WTC11 (cell line): ENCODE measurements around the gene KAZN. TPM values are rescaled to one million over a fixed set of nuclear protein-coding genes. Genes with fewer than 3 reads are reported as not detected.

Experiments used
- ATAC-seq: fragments of 200-7000 bp; cut with Tn5 transposase; 2 replicates; pipeline ENCODE4 v1.10.0; 2021; ENCODE audit warnings: mild to moderate bottlenecking, moderate library complexity
- CTCF ChIA-PET: fragments of 300-600 bp; sonication (Branson Sonifier 250); formaldehyde crosslinking; loops from one replicate; lab custom pipeline; 2021; ENCODE audit warnings: antibody characterized with exemption; lab: Charles Lee
- POLR2A ChIA-PET: fragments of 350-600 bp; sonication (Branson Sonifier 250); formaldehyde crosslinking; loops from one replicate; lab custom pipeline; 2021; ENCODE audit warnings: antibody characterized with exemption; lab: Charles Lee
- DNase-seq: peaks from one replicate; pipeline ENCODE4 v3.0.0; 2021; ENCODE audit warnings: low spot score
- H3K27ac Mint-ChIP-seq: 2 replicates; pipeline ENCODE4 v1.8.0; 2021; ENCODE audit warnings: mixed read lengths
- H3K27me3 Mint-ChIP-seq: 2 replicates; pipeline ENCODE4 v1.8.0; 2021; ENCODE audit warnings: low read depth, mild to moderate bottlenecking, moderate library complexity, mixed read lengths
- H3K36me3 Mint-ChIP-seq: 2 replicates; pipeline ENCODE4 v1.8.0; 2021; ENCODE audit warnings: mixed read lengths
- H3K4me1 Mint-ChIP-seq: 2 replicates; pipeline ENCODE4 v1.8.0; 2022; ENCODE audit warnings: mixed read lengths
- H3K4me3 Mint-ChIP-seq: 2 replicates; pipeline ENCODE4 v1.8.0; 2021; ENCODE audit warnings: mild to moderate bottlenecking, moderate library complexity, mixed read lengths
- H3K9me3 Mint-ChIP-seq: 2 replicates; pipeline ENCODE4 v1.8.0; 2021; ENCODE audit warnings: mixed read lengths
- AR ChIP-seq: fragments of 250-450 bp; sonication (Bioruptor Pico); IDR thresholded peaks from 2 replicates; pipeline ENCODE4 v1.9.0; 2021; ENCODE audit warnings: mild to moderate bottlenecking
- CTCF ChIP-seq: fragments of 200-600 bp; IDR thresholded peaks from 2 replicates; pipeline ENCODE4 v1.8.0; 2022; ENCODE audit warnings: antibody characterized with exemption
- ELF4 ChIP-seq: sonication (generic); formaldehyde crosslinking; IDR thresholded peaks from 2 replicates; pipeline ENCODE4 v1.8.1; 2022; ENCODE audit warnings: low read depth, mild to moderate bottlenecking, moderate library complexity, missing genetic modification reagents
- ETV6 ChIP-seq: sonication (generic); formaldehyde crosslinking; IDR thresholded peaks from 2 replicates; pipeline ENCODE4 v1.8.1; 2022; ENCODE audit warnings: mild to moderate bottlenecking, missing genetic modification reagents
- FOXK1 ChIP-seq: sonication (generic); formaldehyde crosslinking; IDR thresholded peaks from 2 replicates; pipeline ENCODE4 v1.8.0; 2022; ENCODE audit warnings: mild to moderate bottlenecking, moderate library complexity, missing genetic modification reagents
- FOXP1 ChIP-seq: sonication (generic); formaldehyde crosslinking; IDR thresholded peaks from 2 replicates; pipeline ENCODE4 v1.8.0; 2022; ENCODE audit warnings: missing genetic modification reagents, mild to moderate bottlenecking, moderate library complexity, borderline replicate concordance
- GABPB1 ChIP-seq: sonication (generic); formaldehyde crosslinking; IDR thresholded peaks from 2 replicates; pipeline ENCODE4 v1.8.1; 2023; ENCODE audit warnings: mild to moderate bottlenecking, missing genetic modification reagents
- GTF2I ChIP-seq: fragments of 250-450 bp; sonication (Bioruptor Pico); conservative IDR thresholded peaks from 2 replicates; pipeline ENCODE4 v1.4.0; 2021; ENCODE audit warnings: mild to moderate bottlenecking
- JAZF1 ChIP-seq: fragments of 250-450 bp; sonication (Bioruptor Pico); IDR thresholded peaks from 2 replicates; pipeline ENCODE4 v1.9.0; 2021; ENCODE audit warnings: moderate library complexity, mild to moderate bottlenecking, inconsistent platforms
- JUN ChIP-seq: sonication (generic); formaldehyde crosslinking; IDR thresholded peaks from 2 replicates; pipeline ENCODE4 v1.8.0; 2023; ENCODE audit warnings: mild to moderate bottlenecking, missing genetic modification reagents
- MLX ChIP-seq: sonication (generic); formaldehyde crosslinking; IDR thresholded peaks from 2 replicates; pipeline ENCODE4 v1.8.1; 2023; ENCODE audit warnings: mild to moderate bottlenecking, missing genetic modification reagents, moderate library complexity
- MXD4 ChIP-seq: fragments of 250-450 bp; sonication (Bioruptor Pico); IDR thresholded peaks from 2 replicates; pipeline ENCODE4 v1.8.0; 2021; ENCODE audit warnings: mild to moderate bottlenecking, moderate library complexity, borderline replicate concordance
- MYBL2 ChIP-seq: sonication (generic); formaldehyde crosslinking; IDR thresholded peaks from 2 replicates; pipeline ENCODE4 v1.8.1; 2023; ENCODE audit warnings: mild to moderate bottlenecking, moderate library complexity, missing genetic modification reagents
- TEAD1 ChIP-seq: sonication (generic); formaldehyde crosslinking; IDR thresholded peaks from 2 replicates; pipeline ENCODE4 v1.8.0; 2022; ENCODE audit warnings: mild to moderate bottlenecking, missing genetic modification reagents
- TP53 ChIP-seq: sonication (generic); formaldehyde crosslinking; IDR thresholded peaks from 2 replicates; pipeline ENCODE4 v1.8.1; 2023; ENCODE audit warnings: mild to moderate bottlenecking, missing genetic modification reagents
- ZMAT4 ChIP-seq: fragments of 250-450 bp; sonication (Bioruptor Pico); IDR thresholded peaks from 2 replicates; pipeline ENCODE4 v1.9.0; 2021; ENCODE audit warnings: mild to moderate bottlenecking
- ZNF219 ChIP-seq: sonication (generic); formaldehyde crosslinking; IDR thresholded peaks from 2 replicates; pipeline ENCODE4 v1.8.0; 2023; ENCODE audit warnings: missing genetic modification reagents, mild to moderate bottlenecking, borderline replicate concordance
- ZNF423 ChIP-seq: fragments of 250-450 bp; sonication (Bioruptor Pico); IDR thresholded peaks from 2 replicates; pipeline ENCODE4 v2.1.2; 2022; ENCODE audit warnings: mild to moderate bottlenecking, moderate library complexity
- total RNA-seq: library from RNA; stranded (reverse); gene quantifications from 3 replicates; pipeline ENCODE4 v1.2.3, GENCODE V29; 2021
- TF ChIP-seq, protein P1 (sequence below): sonication (generic); formaldehyde crosslinking; IDR thresholded peaks from 2 replicates; pipeline ENCODE4 v1.8.1; 2023; ENCODE audit warnings: mild to moderate bottlenecking, missing genetic modification reagents, borderline replicate concordance

The KAZN gene
- total RNA-seq, 1 experiment from 2014 or later = 19.9 TPM

DNA sequence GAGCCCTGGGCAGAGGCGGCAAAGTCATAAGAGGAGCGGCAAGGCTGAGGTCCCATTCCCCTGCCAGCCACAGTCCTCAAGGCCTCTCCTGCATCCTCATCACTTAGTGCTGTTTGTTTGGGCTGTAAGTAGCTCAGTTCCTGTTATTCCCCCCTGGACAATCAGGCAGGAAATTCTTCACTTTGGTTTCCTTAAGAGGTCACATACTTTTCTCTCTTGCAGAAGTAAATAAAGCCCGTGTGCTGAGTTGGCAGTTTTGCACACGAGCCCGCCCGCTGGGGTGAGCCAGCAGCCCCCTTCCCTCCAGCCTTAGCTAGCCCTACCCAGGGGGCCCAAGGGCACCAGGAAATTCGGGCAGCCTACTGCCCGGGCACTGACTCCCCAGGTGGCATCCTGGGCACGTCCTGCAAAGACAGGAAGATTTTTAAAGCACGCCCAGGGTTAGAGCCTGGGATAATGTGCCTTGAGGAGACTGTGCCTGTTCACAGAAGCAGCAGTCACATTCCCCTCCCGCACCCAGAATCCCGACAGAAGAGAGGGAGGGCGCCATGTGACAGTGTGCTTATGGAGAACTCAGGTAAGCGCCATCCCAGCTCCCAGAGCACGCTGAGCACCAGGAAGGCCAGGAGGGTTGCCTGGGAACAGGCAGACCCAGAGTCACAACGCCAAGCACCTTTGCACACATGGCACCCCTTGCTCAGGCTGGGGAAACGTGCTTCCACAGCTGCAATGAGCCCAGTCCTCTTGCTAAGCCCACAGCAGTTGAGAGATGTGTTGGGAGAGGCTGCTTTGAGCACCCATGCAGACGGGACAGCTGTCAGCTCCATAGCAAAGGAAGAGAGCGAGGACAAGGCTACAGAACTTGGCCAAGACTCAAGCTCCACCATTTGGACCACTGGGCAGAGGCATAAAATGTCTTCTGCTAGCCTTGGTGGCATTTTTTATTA, 410.6 kb downstream of the KAZN start:
- Mint-ChIP-seq H3K9me3 (peaks cover 16% of the 10 kb centered on the region), H3K27me3 (0 out of 2 replicates have a peak, but pooled peaks cover 3% of the 10 kb centered on the region), H3K27ac (peak overlapping the region; percentile 79; the same call in 1 of the 2 replicates), H3K36me3 (peaks cover 16% of the 10 kb centered on the region), H3K4me1 (peaks cover 29% of the 10 kb centered on the region), H3K4me3 (no peak overlapping the region)
- no peak for DNase-seq
- ChIA-PET CTCF (interaction anchor here (0.5 to 2.6 kb wide), 7 partner anchors 18 to 224 kb away, joined by 3 to 16 read pairs (median 3); no protein-coding TSS in a partner anchor), POLR2A (no interaction called here)
- no peak for TF ChIP-seq GTF2I
- TF ChIP-seq, protein P1, sequence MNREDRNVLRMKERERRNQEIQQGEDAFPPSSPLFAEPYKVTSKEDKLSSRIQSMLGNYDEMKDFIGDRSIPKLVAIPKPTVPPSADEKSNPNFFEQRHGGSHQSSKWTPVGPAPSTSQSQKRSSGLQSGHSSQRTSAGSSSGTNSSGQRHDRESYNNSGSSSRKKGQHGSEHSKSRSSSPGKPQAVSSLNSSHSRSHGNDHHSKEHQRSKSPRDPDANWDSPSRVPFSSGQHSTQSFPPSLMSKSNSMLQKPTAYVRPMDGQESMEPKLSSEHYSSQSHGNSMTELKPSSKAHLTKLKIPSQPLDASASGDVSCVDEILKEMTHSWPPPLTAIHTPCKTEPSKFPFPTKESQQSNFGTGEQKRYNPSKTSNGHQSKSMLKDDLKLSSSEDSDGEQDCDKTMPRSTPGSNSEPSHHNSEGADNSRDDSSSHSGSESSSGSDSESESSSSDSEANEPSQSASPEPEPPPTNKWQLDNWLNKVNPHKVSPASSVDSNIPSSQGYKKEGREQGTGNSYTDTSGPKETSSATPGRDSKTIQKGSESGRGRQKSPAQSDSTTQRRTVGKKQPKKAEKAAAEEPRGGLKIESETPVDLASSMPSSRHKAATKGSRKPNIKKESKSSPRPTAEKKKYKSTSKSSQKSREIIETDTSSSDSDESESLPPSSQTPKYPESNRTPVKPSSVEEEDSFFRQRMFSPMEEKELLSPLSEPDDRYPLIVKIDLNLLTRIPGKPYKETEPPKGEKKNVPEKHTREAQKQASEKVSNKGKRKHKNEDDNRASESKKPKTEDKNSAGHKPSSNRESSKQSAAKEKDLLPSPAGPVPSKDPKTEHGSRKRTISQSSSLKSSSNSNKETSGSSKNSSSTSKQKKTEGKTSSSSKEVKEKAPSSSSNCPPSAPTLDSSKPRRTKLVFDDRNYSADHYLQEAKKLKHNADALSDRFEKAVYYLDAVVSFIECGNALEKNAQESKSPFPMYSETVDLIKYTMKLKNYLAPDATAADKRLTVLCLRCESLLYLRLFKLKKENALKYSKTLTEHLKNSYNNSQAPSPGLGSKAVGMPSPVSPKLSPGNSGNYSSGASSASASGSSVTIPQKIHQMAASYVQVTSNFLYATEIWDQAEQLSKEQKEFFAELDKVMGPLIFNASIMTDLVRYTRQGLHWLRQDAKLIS (CRISPR knock-in tag) = no peak
- TF ChIP-seq ETV6 (CRISPR knock-in tag) = peak; percentile 46; the same call in 1 of the 2 replicates
- TF ChIP-seq ZNF423 = no peak
- peak; percentile 60 for ATAC-seq

DNA sequence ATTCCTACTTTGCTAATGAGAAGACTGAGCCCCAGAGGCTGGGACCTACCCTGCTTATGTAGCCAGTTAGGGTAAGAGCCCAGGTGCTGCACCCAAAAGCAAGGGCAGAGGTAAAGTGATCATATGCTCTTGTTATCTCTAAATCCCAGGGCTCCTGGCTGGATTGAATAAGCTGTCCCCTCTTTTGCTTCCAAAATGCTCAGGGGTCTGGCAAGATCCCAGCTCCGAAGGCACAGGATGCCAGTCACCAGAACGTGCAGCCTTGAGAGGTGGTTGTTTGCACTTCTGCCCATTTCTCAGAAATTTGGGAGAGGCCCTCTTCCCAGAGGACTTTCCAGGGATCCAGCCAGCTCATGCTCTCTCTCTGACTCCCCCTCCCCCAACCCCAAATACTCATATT, 412.7 kb downstream of the KAZN start:
- Mint-ChIP-seq H3K4me3 (no peak overlapping the region), H3K27me3 (0 out of 2 replicates have a peak, but pooled peaks cover 3% of the 10 kb centered on the region), H3K4me1 (peaks cover 29% of the 10 kb centered on the region), H3K27ac (no peak overlapping the region), H3K36me3 (peaks cover 16% of the 10 kb centered on the region), H3K9me3 (peaks cover 16% of the 10 kb centered on the region)
- CTCF ChIA-PET = no interaction called here
- POLR2A ChIA-PET = no interaction called here
- TF ChIP-seq TP53 (CRISPR knock-in tag) (no peak), TEAD1 (CRISPR knock-in tag) (no peak), CTCF (no peak), JUN (no peak)
- DNase-seq = no peak
- ATAC-seq = no peak

- DNase-seq (no peak), ATAC-seq (no peak)
- H3K4me1 Mint-ChIP-seq = peaks cover 29% of the 10 kb centered on the region
- no peak overlapping the region for H3K27ac Mint-ChIP-seq
- ChIA-PET POLR2A (interaction anchor here (0.6 kb wide), 1 partner anchor 25 kb away, joined by 4 read pairs; no protein-coding TSS in a partner anchor), CTCF (interaction anchor here (1.0 to 1.3 kb wide), 2 partner anchors 11 to 232 kb away, joined by 3 to 4 read pairs; no protein-coding TSS in a partner anchor)
- H3K4me3 Mint-ChIP-seq = no peak overlapping the region
- 0 out of 2 replicates have a peak, but pooled peaks cover 3% of the 10 kb centered on the region for H3K27me3 Mint-ChIP-seq
- peaks cover 16% of the 10 kb centered on the region for H3K9me3 Mint-ChIP-seq
- H3K36me3 Mint-ChIP-seq = peaks cover 16% of the 10 kb centered on the region
- TF ChIP-seq ZMAT4 (CRISPR knock-in tag) = no peak
- no peak for TF ChIP-seq MLX
- TF ChIP-seq ELF4 (CRISPR knock-in tag) = no peak
- no peak for TF ChIP-seq CTCF
- no peak for TF ChIP-seq ZNF219 (CRISPR knock-in tag)
- no peak for TF ChIP-seq FOXP1 (CRISPR knock-in tag)
- TF ChIP-seq FOXK1 (CRISPR knock-in tag) = no peak
- no peak for TF ChIP-seq GABPB1 (CRISPR knock-in tag)
- TF ChIP-seq AR (CRISPR knock-in tag) = no peak
- TF ChIP-seq MYBL2 (CRISPR knock-in tag) = no peak
- no peak for TF ChIP-seq JAZF1 (CRISPR knock-in tag)
- no peak for TF ChIP-seq MXD4
Observed at GRCh38 chr1:15011661-15012060, 413.2 kb downstream of the KAZN start.
